Adrenal gland (tissue), 12 donors: ENCODE measurements around the gene RGS7. TPM values are rescaled to one million over a fixed set of nuclear protein-coding genes. Genes with fewer than 3 reads are reported as not detected.
"Not testable (repeated sequence)": the region's sequence is repeated elsewhere in the genome, so short reads cannot be mapped to it uniquely, and the experiment has no call there.

Source experiments
- DNase-seq, 7 donors: peaks; one replicate each; pipeline ENCODE4 v3.0.0-alpha.2; 2019 to 2020
- H3K27ac ChIP-seq, 5 donors: fragments of 200-600 bp; sonication (generic) in 4 of 5; 1 replicate in 3 of 5; 2 replicates in 2 of 5; pipeline versions ENCODE4 v1.5.1 to v1.8.0; 2016 to 2020; ENCODE audit warnings: mild to moderate bottlenecking in 1 of 5
- H3K27me3 ChIP-seq: fragments of 200-600 bp; 2 replicates; pipeline ENCODE4 v1.8.0; 2021
- H3K36me3 ChIP-seq, 2 donors: fragments of 200-600 bp; replicated peaks in 1 of 2; 1 replicate in 1 of 2; 2 replicates in 1 of 2; pipeline versions ENCODE4 v1.5.1 to v1.8.0; 2018 to 2022
- H3K4me1 ChIP-seq, 2 donors: fragments of 200-600 bp; replicated peaks in 1 of 2; 1 replicate in 1 of 2; 2 replicates in 1 of 2; pipeline versions ENCODE4 v1.5.1 to v1.8.0; 2018 to 2021
- H3K4me3 ChIP-seq, 4 donors: fragments of 200-600 bp; sonication (generic) in 3 of 4; one replicate each; pipeline ENCODE4 v1.5.1; 2016 to 2018
- H3K9me3 ChIP-seq, 3 donors: fragments of 200-600 bp; sonication (generic) in 1 of 3; replicated peaks in 1 of 3; 1 replicate in 2 of 3; 2 replicates in 1 of 3; pipeline versions ENCODE4 v1.5.1 to v1.8.0; 2016 to 2021
- CTCF ChIP-seq, 6 experiments: fragments of 450-650 bp in 4 of 6; fragments of 200-600 bp in 2 of 6; sonication (generic) in 1 of 6; IDR thresholded peaks; 1 replicate in 5 of 6; 2 replicates in 1 of 6; pipeline versions ENCODE4 v1.5.1 to v1.8.0; 2016 to 2021; ENCODE audit warnings: antibody characterized with exemption in 6 of 6, mild to moderate bottlenecking in 2 of 6, moderate library complexity in 1 of 6
- POLR2A ChIP-seq, 2 donors: fragments of 450-650 bp; IDR thresholded peaks; one replicate each; pipeline ENCODE4 v1.6.1; 2017; ENCODE audit warnings: antibody characterized with exemption in 2 of 2, mild to moderate bottlenecking in 2 of 2, moderate library complexity in 1 of 2
- WGBS, 4 donors: extraction: QIAGEN DNeasy Blood & Tissue Kit in 2 of 4; methylation state at CpG; one replicate each; pipeline versions ENCODE4 v1.1.5 to v1.1.7; 2013 to 2017; 5-methylcytosine and 5-hydroxymethylcytosine counted together
- intact Hi-C, 2 donors: fragments of 100-400 bp; cut with DNase I; formaldehyde crosslinking; loops; one replicate each; pipeline versions ENCODE4 v1.14.1 to v1.15.0; 2022 to 2023
- polyA plus RNA-seq, 3 donors: library from polyadenylated mRNA; stranded (reverse); fragments of 200-250 nt in 2 of 3; fragments of 350-450 nt in 1 of 3; fragmentation: Illumina TruSeq in 1 of 3; extraction: RNeasy Lipid Tissue Mini Kit (QIAGEN cat#74804) in 1 of 3; gene quantifications; one replicate each; pipeline ENCODE4 v1.2.3, GENCODE V29; 2013 to 2014
- total RNA-seq, 9 donors: library from RNA; depleted of rRNA in 4 of 9; stranded (reverse); fragments of >200 nt in 4 of 9; fragments of 120-200 nt in 1 of 9; fragmentation: NEBNext Ultra II Directional in 1 of 9; extraction: Animal tissue kit (Norgen Biotek cat#: 25700) in 1 of 9; gene quantifications; one replicate each; pipeline versions ENCODE4 v1.1.0 to v1.2.4, GENCODE V29; 2013 to 2023
- donor health status: healthy with polysubstance abuse.
- donor health status: Bipolar disorder and iron deficiency.
- donor health status: DM: yes; HTN: yes; CAD: no.
- donor health status: DM: no; HTN: no; CAD: no.
- donor health status: DM: no; HTN: no; CAD: no.
- donor health status: DM: yes; HTN: yes; CAD: no.

The RGS7 gene
- total and polyA plus RNA-seq, 12 donors, result 1.1 to 6.1 (median 3.0) TPM

GRCh38 chr1:241156231-241156965 lies 200.6 kb downstream of the RGS7 start:
- no peak overlapping the region for H3K4me3 ChIP-seq
- H3K36me3 ChIP-seq, result no peaks in the 10 kb centered on the region
- H3K27me3 ChIP-seq, result no peaks in the 10 kb centered on the region
- no peaks in the 10 kb centered on the region for H3K9me3 ChIP-seq
- whole genome bisulfite sequencing, 4 donors, result 4 to 26% (median 18%) methylated on average over 3 of the region's 3 CpGs
- peak; percentile 65 to 90 (median 84) for DNase-seq
- peaks cover 7 to 13% of the 10 kb centered on the region in 2 donors for H3K4me1 ChIP-seq
- no peak for TF ChIP-seq POLR2A (IDR thresholded peaks at IDR 0.05)
- TF ChIP-seq CTCF (IDR thresholded peaks at IDR 0.05), result no peak
- intact Hi-C loops, result no loop called here
- peak overlapping the region in 2 of 5 donors; percentile 59 to 64 for H3K27ac ChIP-seq

- Histone ChIP-seq H3K4me1 (no peaks in the 10 kb centered on the region), H3K4me3 (no peak overlapping the region), H3K27me3 (no peaks in the 10 kb centered on the region), H3K27ac (no peak overlapping the region), H3K9me3 (no peaks in the 10 kb centered on the region), H3K36me3 (no peaks in the 10 kb centered on the region)
- intact Hi-C loops, result no loop called here
- 51 to 78% (median 66%) methylated on average over 2 of the region's 2 CpGs for WGBS, 4 donors
- no peak for DNase-seq
- TF ChIP-seq CTCF (IDR thresholded peaks at IDR 0.05) (no peak), POLR2A (IDR thresholded peaks at IDR 0.05) (no peak)
Measured at GRCh38 chr1:241145881-241146280, 211.1 kb downstream of the RGS7 start.

- 92 to 96% (median 96%) methylated on average over 5 of the region's 5 CpGs for WGBS, 4 donors
- H3K27ac ChIP-seq, result no peak overlapping the region
- no peak overlapping the region for H3K4me3 ChIP-seq
- intact Hi-C loops, result no loop called here
- H3K4me1 ChIP-seq, result no peaks in the 10 kb centered on the region
- no peaks in the 10 kb centered on the region for H3K27me3 ChIP-seq
- H3K36me3 ChIP-seq, result no peaks in the 10 kb centered on the region
- no peak for DNase-seq
- no peaks in the 10 kb centered on the region for H3K9me3 ChIP-seq
- TF ChIP-seq POLR2A (IDR thresholded peaks at IDR 0.05), result no peak
- no peak for TF ChIP-seq CTCF (IDR thresholded peaks at IDR 0.05)
Measured at GRCh38 chr1:241143765-241144442, 213.1 kb downstream of the RGS7 start.

- Histone ChIP-seq H3K4me1 (no peaks in the 10 kb centered on the region), H3K27me3 (no peaks in the 10 kb centered on the region), H3K36me3 (no peaks in the 10 kb centered on the region), H3K9me3 (no peaks in the 10 kb centered on the region), H3K4me3 (no peak overlapping the region), H3K27ac (no peak overlapping the region)
- TF ChIP-seq POLR2A (IDR thresholded peaks at IDR 0.05) (no peak), CTCF (IDR thresholded peaks at IDR 0.05) (no peak)
- 89 to 95% (median 91%) methylated on average over 4 of the region's 4 CpGs for WGBS, 4 donors
- intact Hi-C loops, result no loop called here
- DNase-seq, result no peak
Measured at GRCh38 chr1:241142493-241142892, 214.5 kb downstream of the RGS7 start.

- H3K36me3 ChIP-seq, DNase-seq, H3K27ac ChIP-seq, H3K4me3 ChIP-seq, H3K9me3 ChIP-seq, intact Hi-C loops, H3K27me3 ChIP-seq, H3K4me1 ChIP-seq: not testable (repeated sequence)
- WGBS, 4 donors, result 79 to 91% (median 84%) methylated on average over 3 of the region's 3 CpGs
Measured at GRCh38 chr1:241141646-241142045, 215.4 kb downstream of the RGS7 start.
